ENCODE results near the gene RPL32.

RPL32 gene

GRCh38 chr3:12841149-12841969 lies at the start of gene RPL32:
Gene RPL32 (minus strand): TSS chr3:12841565. CDS start chr3:12840237, 1,328 bp downstream.
- DNase-seq (ENCODE audit: low read depth) = peak; percentile 95
- TF ChIP-seq CTCF (IDR thresholded peaks at IDR 0.05; ENCODE audit: low read depth, low read length, missing control alignments) = peak; percentile 78

GRCh38 chr3:12890610-12891390 lies 49.4 kb upstream of the RPL32 start:
- no peak for DNase-seq (ENCODE audit: low read depth)
- TF ChIP-seq CTCF (IDR thresholded peaks at IDR 0.05; ENCODE audit: low read depth, low read length, missing control alignments) = no peak
- no peak overlapping the region for H3K4me3 ChIP-seq (ENCODE audit: low read depth, low read length)
- in situ Hi-C loops (cut with HindIII; ENCODE audit: low sequenced_read_pairs) = no loop called here

More at GRCh38 chr3:12841149-12841969, at the start of gene RPL32:
- H3K4me3 ChIP-seq (ENCODE audit: low read depth, low read length) = peak within 1 kb of the TSS; percentile 100
- in situ Hi-C loops (cut with HindIII; ENCODE audit: low sequenced_read_pairs) = no loop called here

GRCh38 chr3:12886736-12887135 lies 45.4 kb upstream of the RPL32 start:
- TF ChIP-seq CTCF (IDR thresholded peaks at IDR 0.05; ENCODE audit: low read depth, low read length, missing control alignments) = no peak
- DNase-seq (ENCODE audit: low read depth) = no peak
- no peak overlapping the region for H3K4me3 ChIP-seq (ENCODE audit: low read depth, low read length)
- in situ Hi-C loops (cut with HindIII; ENCODE audit: low sequenced_read_pairs) = no loop called here

- TF ChIP-seq CTCF (IDR thresholded peaks at IDR 0.05; ENCODE audit: low read depth, low read length, missing control alignments) = no peak
- no peak for DNase-seq (ENCODE audit: low read depth)
- in situ Hi-C loops (cut with HindIII; ENCODE audit: low sequenced_read_pairs) = no loop called here
- H3K4me3 ChIP-seq (ENCODE audit: low read depth, low read length) = no peak overlapping the region
These were observed 44.8 kb upstream of the RPL32 start for GRCh38 chr3:12886106-12886679.

GRCh38 chr3:12885583-12885930 lies 44.2 kb upstream of the RPL32 start:
- no peak overlapping the region for H3K4me3 ChIP-seq (ENCODE audit: low read depth, low read length)
- no peak for DNase-seq (ENCODE audit: low read depth)
- no peak for TF ChIP-seq CTCF (IDR thresholded peaks at IDR 0.05; ENCODE audit: low read depth, low read length, missing control alignments)
- in situ Hi-C loops (cut with HindIII; ENCODE audit: low sequenced_read_pairs) = no loop called here

GRCh38 chr3:12884790-12885582 lies 43.6 kb upstream of the RPL32 start:
- TF ChIP-seq CTCF (IDR thresholded peaks at IDR 0.05; ENCODE audit: low read depth, low read length, missing control alignments) = no peak
- in situ Hi-C loops (cut with HindIII; ENCODE audit: low sequenced_read_pairs) = no loop called here
- no peak overlapping the region for H3K4me3 ChIP-seq (ENCODE audit: low read depth, low read length)
- DNase-seq (ENCODE audit: low read depth) = no peak
